GM12891 (cell line): ENCODE results near the gene ZNF536.

ENCODE experiments used
- POLR2A ChIP-seq: IDR thresholded peaks from 2 replicates; pipeline ENCODE4 v1.6.1; 2011; ENCODE audit warnings: low read depth, low read length, control low read depth
- POLR2AphosphoS5 ChIP-seq: IDR thresholded peaks from 2 replicates; pipeline ENCODE4 v1.6.1; 2011; ENCODE audit warnings: low read depth, low read length, control low read depth

- TF ChIP-seq POLR2AphosphoS5 (no peak), POLR2A (no peak)
These were observed 183.0 kb downstream of the ZNF536 start for GRCh38 chr19:30555075-30555790.
